Measurements from ENCODE around the gene EEF2K.

The EEF2K gene

GRCh38 chr16:22191532-22192260 lies 14.4 kb upstream of the EEF2K start:
- peak overlapping the region; percentile 80 for H3K4me3 ChIP-seq (ENCODE audit: low read depth, low read length)
- TF ChIP-seq MYC (IDR thresholded peaks at IDR 0.05; ENCODE audit: low read depth, low read length) (peak; percentile 61; the same call in 1 of the 2 replicates), POLR2A (IDR thresholded peaks at IDR 0.05; ENCODE audit: extremely low read depth, insufficient read length) (no peak), CTCF (IDR thresholded peaks at IDR 0.05; ENCODE audit: low read depth, low read length) (no peak)
- TF ChIP-seq, protein P1, sequence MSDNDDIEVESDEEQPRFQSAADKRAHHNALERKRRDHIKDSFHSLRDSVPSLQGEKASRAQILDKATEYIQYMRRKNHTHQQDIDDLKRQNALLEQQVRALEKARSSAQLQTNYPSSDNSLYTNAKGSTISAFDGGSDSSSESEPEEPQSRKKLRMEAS (IDR thresholded peaks at IDR 0.05; ENCODE audit: low read depth, low read length), result peak; percentile 63; the same call in 1 of the 2 replicates
- peak; percentile 51 for DNase-seq (ENCODE audit: low read depth)

GRCh38 chr16:22192261-22193062 lies 13.6 kb upstream of the EEF2K start:
- peak overlapping the region; percentile 80 for H3K4me3 ChIP-seq (ENCODE audit: low read depth, low read length)
- TF ChIP-seq, protein P1 (IDR thresholded peaks at IDR 0.05; ENCODE audit: low read depth, low read length), result peak; percentile 99
- TF ChIP-seq MYC (IDR thresholded peaks at IDR 0.05; ENCODE audit: low read depth, low read length), result peak; percentile 92
- TF ChIP-seq POLR2A (IDR thresholded peaks at IDR 0.05; ENCODE audit: extremely low read depth, insufficient read length), result no peak
- TF ChIP-seq CTCF (IDR thresholded peaks at IDR 0.05; ENCODE audit: low read depth, low read length), result no peak
- peak; percentile 90 for DNase-seq (ENCODE audit: low read depth)

DNA sequence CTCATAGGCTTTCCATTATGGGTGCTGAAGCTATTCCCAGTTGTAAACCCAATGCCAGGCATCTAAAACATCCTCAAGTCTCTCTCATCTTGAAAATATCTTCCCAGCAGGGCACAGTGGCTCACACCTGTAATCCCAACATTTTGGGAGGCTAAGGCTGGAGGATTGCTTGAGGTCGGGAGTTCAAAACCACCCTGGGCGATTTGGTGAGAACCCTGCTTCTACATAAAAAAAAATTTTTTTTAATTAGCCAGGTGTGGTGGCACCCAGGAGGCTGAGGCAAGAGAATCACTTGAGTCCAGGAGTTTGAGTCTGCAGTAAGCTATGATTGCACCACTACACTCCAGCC lies 13.0 kb upstream of the EEF2K start:
- no peak for DNase-seq (ENCODE audit: low read depth)
- TF ChIP-seq, protein P1 (IDR thresholded peaks at IDR 0.05; ENCODE audit: low read depth, low read length), result no peak
- TF ChIP-seq MYC (IDR thresholded peaks at IDR 0.05; ENCODE audit: low read depth, low read length), result no peak
- TF ChIP-seq POLR2A (IDR thresholded peaks at IDR 0.05; ENCODE audit: extremely low read depth, insufficient read length), result no peak
- no peak for TF ChIP-seq CTCF (IDR thresholded peaks at IDR 0.05; ENCODE audit: low read depth, low read length)
- no peak overlapping the region for H3K4me3 ChIP-seq (ENCODE audit: low read depth, low read length)

DNA sequence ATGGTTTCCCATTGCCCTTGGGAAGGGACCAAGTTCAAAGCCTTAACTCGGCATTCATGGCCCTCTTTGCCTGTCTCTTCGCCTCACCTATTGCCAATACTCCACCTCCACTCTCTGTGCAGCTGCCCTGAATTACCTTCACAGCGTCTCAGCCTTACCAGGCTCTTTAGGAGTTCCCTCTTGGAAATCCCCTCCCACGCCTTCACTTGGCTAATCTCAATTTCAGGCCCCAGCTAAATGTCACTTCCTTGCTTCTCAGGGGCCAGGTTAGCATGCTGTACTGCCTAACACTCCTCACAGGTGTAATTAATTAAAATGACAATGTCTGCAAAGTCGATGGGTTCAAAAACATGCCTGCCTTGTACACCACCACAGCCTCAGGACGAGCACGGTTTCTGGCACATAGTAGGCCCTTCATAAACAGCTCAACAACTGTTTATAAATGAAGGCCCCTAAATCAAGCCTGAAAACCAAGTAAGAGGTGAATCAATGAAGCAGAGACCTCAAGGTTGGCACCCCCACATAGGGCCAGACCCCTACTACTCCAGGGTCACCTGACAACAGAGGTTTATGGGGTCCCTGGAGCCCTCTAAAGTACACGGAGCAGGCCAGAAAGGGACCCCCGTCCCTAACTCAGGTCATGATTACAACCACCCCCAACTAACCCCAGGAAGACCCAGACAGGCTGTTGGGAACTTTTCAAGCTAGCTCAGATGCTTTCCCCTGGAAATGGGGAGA lies 11.2 kb upstream of the EEF2K start:
- TF ChIP-seq, protein P1 (IDR thresholded peaks at IDR 0.05; ENCODE audit: low read depth, low read length), result no peak
- TF ChIP-seq MYC (IDR thresholded peaks at IDR 0.05; ENCODE audit: low read depth, low read length) (no peak), CTCF (IDR thresholded peaks at IDR 0.05; ENCODE audit: low read depth, low read length) (no peak), POLR2A (IDR thresholded peaks at IDR 0.05; ENCODE audit: extremely low read depth, insufficient read length) (no peak)
- no peak overlapping the region for H3K4me3 ChIP-seq (ENCODE audit: low read depth, low read length)
- no peak for DNase-seq (ENCODE audit: low read depth)

DNA sequence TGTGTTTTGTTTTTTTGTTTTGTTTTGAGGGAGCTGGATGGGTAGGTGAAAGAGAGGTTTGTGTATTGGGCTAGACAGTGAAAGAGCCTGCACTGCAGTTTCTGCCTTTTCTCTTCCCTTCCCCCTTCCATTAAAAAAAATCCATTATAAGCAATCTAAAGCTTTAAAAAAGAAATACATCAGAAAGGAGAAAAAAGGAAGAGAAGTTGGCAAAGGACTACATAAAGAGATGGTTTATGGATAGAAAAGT lies 10.7 kb upstream of the EEF2K start:
- H3K4me3 ChIP-seq (ENCODE audit: low read depth, low read length), result no peak overlapping the region
- no peak for DNase-seq (ENCODE audit: low read depth)
- TF ChIP-seq POLR2A (IDR thresholded peaks at IDR 0.05; ENCODE audit: extremely low read depth, insufficient read length), result no peak
- TF ChIP-seq MYC (IDR thresholded peaks at IDR 0.05; ENCODE audit: low read depth, low read length), result no peak
- TF ChIP-seq CTCF (IDR thresholded peaks at IDR 0.05; ENCODE audit: low read depth, low read length), result no peak
- TF ChIP-seq, protein P1 (IDR thresholded peaks at IDR 0.05; ENCODE audit: low read depth, low read length), result no peak

Measured in NB4 (cell line).